A549 (cell line): ENCODE measurements around the gene CACFD1.

Experiments used
- ATOH8 ChIP-seq: fragments of 250-450 bp; sonication (Bioruptor Pico); IDR thresholded peaks from 2 replicates; pipeline ENCODE4 v1.5.0; 2020; ENCODE audit warnings: low read depth, mild to moderate bottlenecking, moderate library complexity
- BHLHE40 ChIP-seq: IDR thresholded peaks from 2 replicates; pipeline ENCODE4 v1.6.1; 2012; ENCODE audit warnings: low read depth, low read length, inconsistent platforms
- CTCF ChIP-seq: fragments of >200 bp; sonication (Bioruptor Twin); formaldehyde crosslinking; IDR thresholded peaks from 3 replicates; pipeline ENCODE4 v1.5.1; 2016
- E2F6 ChIP-seq: IDR thresholded peaks from 2 replicates; pipeline ENCODE4 v1.6.1; 2012; ENCODE audit warnings: low read depth, borderline replicate concordance
- EHMT2 ChIP-seq: fragments of 200-600 bp; sonication (generic); IDR thresholded peaks from 2 replicates; pipeline ENCODE4 v1.6.1; 2016; ENCODE audit warnings: antibody characterized with exemption, low read depth, mild to moderate bottlenecking, moderate library complexity
- EP300 ChIP-seq, 2 experiments: fragments of >200 bp; sonication (Bioruptor Twin); formaldehyde crosslinking; IDR thresholded peaks; 2 replicates in 1 of 2; 3 replicates in 1 of 2; pipeline ENCODE4 v1.6.1; 2016 to 2017
- GATA3 ChIP-seq: IDR thresholded peaks from 2 replicates; pipeline ENCODE4 v1.6.1; 2012; ENCODE audit warnings: borderline replicate concordance
- KDM1A ChIP-seq: fragments of 200-600 bp; sonication (generic); IDR thresholded peaks from 2 replicates; pipeline ENCODE4 v1.6.1; 2016; ENCODE audit warnings: low read depth, mild to moderate bottlenecking
- MAFK ChIP-seq: fragments of 450-650 bp; IDR thresholded peaks from 2 replicates; pipeline ENCODE4 v1.6.1; 2014; ENCODE audit not compliant: partially characterized antibody
- MAX ChIP-seq: IDR thresholded peaks from 2 replicates; pipeline ENCODE4 v1.6.1; 2012
- MAZ ChIP-seq: fragments of 150-350 bp; IDR thresholded peaks from 2 replicates; pipeline ENCODE4 v1.6.1; 2014; ENCODE audit warnings: antibody characterized with exemption, low read depth, low read length, borderline replicate concordance
- POLR2A ChIP-seq: IDR thresholded peaks from 2 replicates; pipeline ENCODE4 v1.6.1; 2012; ENCODE audit warnings: mild to moderate bottlenecking, low read length
- SMC3 ChIP-seq: fragments of >200 bp; sonication (Bioruptor Twin); formaldehyde crosslinking; IDR thresholded peaks from 3 replicates; pipeline ENCODE4 v1.6.1; 2018; ENCODE audit warnings: inconsistent platforms
- USF2 ChIP-seq: fragments of 450-650 bp; IDR thresholded peaks from 2 replicates; pipeline ENCODE4 v1.6.1; 2014; ENCODE audit warnings: antibody characterized with exemption

GRCh38 chr9:133495327-133496293, 35.8 kb downstream of the CACFD1 start:
- TF ChIP-seq USF2 (no peak), MAFK (no peak), ATOH8 (CRISPR knock-in tag) (no peak), EP300 (IDR thresholded peaks at IDR 0.05) (no peak), POLR2A (no peak), MAX (no peak), BHLHE40 (no peak), KDM1A (no peak), CTCF (no peak), GATA3 (no peak), MAZ (no peak), E2F6 (no peak), EHMT2 (no peak), SMC3 (no peak)
